BJ (cell line): ENCODE results near the gene AKR1E2. TPM values are rescaled to one million over a fixed set of nuclear protein-coding genes. Genes with fewer than 3 reads are reported as not detected.

ENCODE experiments used
- CTCF ChIA-PET: fragments of 350-600 bp; formaldehyde crosslinking; extraction: SDS; loops from one replicate; lab custom pipeline; 2021; ENCODE audit warnings: antibody characterized with exemption, inconsistent platforms; lab: Yijun Ruan, JAX
- POLR2A ChIA-PET: fragments of 300-600 bp; sonication (Branson Sonifier 250); formaldehyde crosslinking; extraction: SDS; loops from one replicate; lab custom pipeline; 2021; ENCODE audit warnings: antibody characterized with exemption; lab: Charles Lee
- DNase-seq: peaks from one replicate; pipeline ENCODE4 v3.0.0-alpha.2; 2011; ENCODE audit warnings: low read depth
- H3K27me3 ChIP-seq: 2 replicates; pipeline ENCODE4 v1.6.0; 2011; ENCODE audit warnings: low read length; ENCODE audit not compliant: control insufficient read depth, insufficient read depth
- H3K36me3 ChIP-seq: 2 replicates; pipeline ENCODE4 v1.5.1; 2011; ENCODE audit warnings: low read length; ENCODE audit not compliant: control insufficient read depth, insufficient read depth
- H3K4me3 ChIP-seq: 2 replicates; pipeline ENCODE4 v1.5.1; 2011; ENCODE audit warnings: low read depth, mild to moderate bottlenecking, control low read depth, low read length
- CTCF ChIP-seq: IDR thresholded peaks from 2 replicates; pipeline ENCODE4 v1.5.1; 2011; ENCODE audit warnings: low read depth, mild to moderate bottlenecking, control low read depth, inconsistent platforms, low read length, moderate library complexity; ENCODE audit not compliant: insufficient read depth
- polyA plus RNA-seq: library from polyadenylated mRNA; depleted of rRNA; stranded (reverse); fragments of >200 nt; gene quantifications from 2 replicates; pipeline ENCODE4 v1.2.3, GENCODE V29; 2011; rRNA removed

Gene AKR1E2
- polyA plus RNA-seq, 1 experiment, result 3.3 TPM

DNA sequence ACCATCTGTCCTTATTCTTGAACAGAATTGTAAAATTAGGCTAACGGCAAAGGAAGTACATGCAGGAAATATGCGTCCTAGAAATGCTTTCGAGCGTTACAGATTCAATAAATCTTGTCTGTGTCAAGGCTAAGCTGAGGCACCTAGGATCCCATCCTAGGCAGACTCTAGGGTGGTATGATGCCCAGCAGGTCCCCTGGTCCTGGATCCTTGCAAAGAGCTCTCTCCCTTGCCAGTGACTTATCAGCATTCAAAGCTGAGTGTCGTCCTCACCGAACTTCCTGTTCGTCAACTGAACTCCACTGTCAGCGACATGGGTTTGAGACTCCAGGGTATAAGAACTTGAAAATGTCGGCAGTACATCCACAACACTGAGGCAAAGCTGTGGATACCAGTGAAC, 61.5 kb downstream of the AKR1E2 start:
- Histone ChIP-seq H3K36me3 (no peaks in the 10 kb centered on the region), H3K27me3 (no peaks in the 10 kb centered on the region), H3K4me3 (no peak overlapping the region)
- no peak for DNase-seq
- ChIA-PET POLR2A (no interaction called here), CTCF (interaction anchor here (1.5 kb wide), 1 partner anchor 12 kb away, joined by 7 read pairs; no protein-coding TSS in a partner anchor)
- no peak for TF ChIP-seq CTCF

- POLR2A ChIA-PET, result no interaction called here
- no peak for DNase-seq
- Histone ChIP-seq H3K4me3 (no peak overlapping the region), H3K27me3 (no peaks in the 10 kb centered on the region), H3K36me3 (no peaks in the 10 kb centered on the region)
- no peak for TF ChIP-seq CTCF
- CTCF ChIA-PET, result no interaction called here
These were observed 62.2 kb downstream of the AKR1E2 start for GRCh38 chr10:4888236-4888635.

GRCh38 chr10:4889959-4890358, 64.0 kb downstream of the AKR1E2 start:
- no peaks in the 10 kb centered on the region for H3K27me3 ChIP-seq
- TF ChIP-seq CTCF, result no peak
- DNase-seq, result no peak
- no peak overlapping the region for H3K4me3 ChIP-seq
- H3K36me3 ChIP-seq, result no peaks in the 10 kb centered on the region
- POLR2A ChIA-PET, result no interaction called here
- CTCF ChIA-PET, result interaction anchor here (0.6 kb wide), 1 partner anchor 58 kb away, joined by 3 read pairs; no protein-coding TSS in a partner anchor

DNA sequence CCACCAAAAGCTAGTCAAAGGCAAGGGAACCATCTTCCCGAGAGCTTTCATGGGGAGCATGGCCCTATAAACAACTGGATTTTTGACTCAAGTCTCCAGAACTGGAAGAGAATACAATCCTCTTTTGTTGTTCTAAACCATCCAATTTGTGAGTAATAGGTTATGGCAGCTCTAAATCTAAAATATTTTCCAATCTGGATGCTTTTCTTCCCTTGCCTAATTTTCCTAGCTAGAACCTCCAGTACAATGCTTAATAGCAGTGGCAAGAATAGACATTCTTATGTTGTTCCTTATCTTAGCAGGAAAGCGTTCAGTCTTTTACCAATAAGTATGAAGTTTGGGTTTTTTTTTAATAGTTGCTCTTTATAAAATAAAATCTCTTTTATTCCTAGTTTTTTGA, 66.7 kb downstream of the AKR1E2 start:
- DNase-seq, result no peak
- Histone ChIP-seq H3K4me3 (no peak overlapping the region), H3K27me3 (no peaks in the 10 kb centered on the region), H3K36me3 (no peaks in the 10 kb centered on the region)
- no peak for TF ChIP-seq CTCF
- POLR2A ChIA-PET, result no interaction called here
- CTCF ChIA-PET, result no interaction called here

DNA sequence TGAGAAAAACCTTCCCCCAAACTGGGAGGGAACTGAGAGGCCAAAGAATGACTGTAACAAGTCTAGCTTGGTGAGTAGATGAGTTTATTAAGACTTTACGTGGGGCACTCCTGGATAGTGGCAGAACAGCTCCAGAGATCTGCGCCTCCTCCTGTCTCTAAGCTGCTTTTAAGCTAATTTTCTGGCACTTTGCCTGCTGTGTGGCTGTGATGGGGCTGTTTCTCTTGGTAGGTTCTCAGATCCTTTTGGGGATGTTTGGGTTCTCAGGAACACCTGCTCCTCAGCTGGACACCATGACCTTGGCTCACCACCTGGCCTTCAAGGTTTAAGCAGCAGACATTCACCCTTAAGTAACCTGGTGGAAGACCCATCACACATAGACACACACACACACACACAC, 68.3 kb downstream of the AKR1E2 start:
- H3K27me3 ChIP-seq, result no peaks in the 10 kb centered on the region
- TF ChIP-seq CTCF, result no peak
- H3K36me3 ChIP-seq, result no peaks in the 10 kb centered on the region
- ChIA-PET CTCF (interaction anchor here (0.9 to 1.2 kb wide), 2 partner anchors 39 to 45 kb away, joined by 3 read pairs; no protein-coding TSS in a partner anchor), POLR2A (no interaction called here)
- no peak for DNase-seq
- H3K4me3 ChIP-seq, result no peak overlapping the region

Other genes starting within 250 kb of the AKR1E2 start
- 4.0 and 4.2 TPM in 2 replicates for gene AKR1C1, start 137.2 kb downstream of the AKR1E2 start, polyA plus RNA-seq
- 0.37 and 0.98 TPM in 2 replicates for gene AKR1C2, start 177.7 kb downstream of the AKR1E2 start, polyA plus RNA-seq